IPS-18c (cell line): Measurements from ENCODE around the gene SH3RF2.
"Not testable (repeated sequence)": the region's sequence is repeated elsewhere in the genome, so short reads cannot be mapped to it uniquely, and the experiment has no call there.

Experiments
- H3K4me3 ChIP-seq: 2 replicates; pipeline ENCODE4 v1.7.0; 2013; ENCODE audit warnings: low read depth, mild to moderate bottlenecking, low read length, moderate library complexity; ENCODE audit not compliant: insufficient read depth
- H3K9me3 ChIP-seq: one replicate; pipeline ENCODE4 v1.6.1; 2013; ENCODE audit warnings: mild to moderate bottlenecking, low read length, moderate library complexity; ENCODE audit not compliant: control insufficient read depth, insufficient read depth

Gene SH3RF2

GRCh38 chr5:145936401-145937131 lies at the start of gene SH3RF2:
SH3RF2 (plus strand) TSS chr5:145936578; CDS start chr5:145937929, 1,351 bp downstream.
- H3K9me3 ChIP-seq: no peaks in the 10 kb centered on the region
- H3K4me3 ChIP-seq: peak within 1 kb of the TSS; percentile 2; the same call in 1 of the 2 replicates

DNA sequence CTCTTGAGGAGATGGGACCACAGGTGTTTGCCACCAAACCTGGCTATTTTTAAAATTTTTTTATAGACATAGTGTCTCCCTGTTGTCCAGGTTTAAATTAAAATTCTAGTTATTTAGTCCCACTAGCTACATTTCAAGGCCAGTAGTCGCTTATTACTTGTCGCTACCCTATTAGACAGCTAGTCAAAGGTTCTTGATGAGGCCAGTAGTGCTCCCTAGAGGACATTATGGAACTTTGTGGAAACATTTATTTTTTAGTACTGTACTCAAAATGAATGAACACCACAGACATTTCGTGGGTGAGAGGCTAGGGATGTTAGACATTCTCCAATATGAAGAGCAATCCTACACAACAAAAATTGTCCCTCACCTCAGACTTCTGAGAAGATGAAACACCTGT lies 49.2 kb upstream of the SH3RF2 start:
- peaks cover 4% of the 10 kb centered on the region for H3K9me3 ChIP-seq
- H3K4me3 ChIP-seq: no peak overlapping the region

DNA sequence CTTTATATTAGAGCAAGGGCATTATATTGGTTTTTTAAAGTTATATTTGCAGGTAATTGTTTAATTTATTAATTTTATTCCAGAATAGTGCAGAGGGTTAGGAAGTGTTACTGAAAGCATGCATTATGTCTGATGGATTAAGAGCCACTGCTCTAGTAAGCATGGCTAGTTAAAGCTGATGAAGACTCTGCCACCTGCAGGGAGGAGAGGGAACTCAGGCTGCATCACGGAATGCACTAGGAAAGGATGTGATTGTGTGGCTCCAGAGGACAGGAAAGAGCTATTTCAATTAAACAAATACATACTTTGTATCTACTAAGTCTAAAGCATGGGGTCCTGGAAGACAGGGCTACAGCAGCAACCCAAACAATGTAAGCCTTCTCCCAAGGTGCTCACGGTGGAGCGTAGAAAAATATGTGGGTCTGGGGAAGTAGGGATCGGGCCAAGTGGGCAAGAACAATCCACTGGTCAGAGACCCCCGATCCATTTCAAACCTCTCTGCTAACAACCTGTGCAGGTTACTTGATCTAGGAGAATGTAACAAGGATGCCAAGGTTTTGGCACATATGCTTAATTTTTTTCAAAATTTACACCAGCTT lies 48.3 kb upstream of the SH3RF2 start:
- H3K4me3 ChIP-seq: no peak overlapping the region
- H3K9me3 ChIP-seq: peaks cover 4% of the 10 kb centered on the region

GRCh38 chr5:145889611-145890010 lies 46.8 kb upstream of the SH3RF2 start:
- H3K9me3 ChIP-seq: peaks cover 4% of the 10 kb centered on the region
- no peak overlapping the region for H3K4me3 ChIP-seq

DNA sequence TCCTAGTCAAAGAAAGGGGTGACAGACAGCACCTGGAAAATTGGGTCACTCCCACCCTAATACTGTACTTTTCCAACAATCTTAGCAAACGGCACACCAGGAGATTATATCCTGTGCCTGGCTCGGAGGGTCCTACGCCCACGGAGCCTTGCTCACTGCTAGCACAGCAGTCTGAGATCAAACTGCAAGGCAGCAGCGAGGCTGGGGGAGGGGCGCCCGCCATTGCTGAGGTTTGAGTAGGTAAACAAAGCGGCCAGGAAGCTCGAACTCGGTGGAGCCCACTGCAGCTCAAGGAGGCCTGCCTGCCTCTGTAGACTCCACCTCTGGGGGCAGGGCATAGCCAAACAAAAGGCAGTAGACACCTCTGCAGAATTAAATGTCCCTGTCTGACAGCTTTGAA lies 45.0 kb upstream of the SH3RF2 start:
- not testable (repeated sequence) for H3K4me3 ChIP-seq, H3K9me3 ChIP-seq

- Histone ChIP-seq H3K4me3 (no peak overlapping the region), H3K9me3 (no peaks in the 10 kb centered on the region)
These were observed 38.2 kb upstream of the SH3RF2 start for GRCh38 chr5:145898171-145898570.

GRCh38 chr5:145902421-145902820 lies 34.0 kb upstream of the SH3RF2 start:
- Histone ChIP-seq H3K9me3 (no peaks in the 10 kb centered on the region), H3K4me3 (no peak overlapping the region)

- Histone ChIP-seq H3K9me3 (peaks cover 2% of the 10 kb centered on the region), H3K4me3 (no peak overlapping the region)
These were observed 33.3 kb upstream of the SH3RF2 start for GRCh38 chr5:145903113-145903512.

GRCh38 chr5:145903867-145904266 lies 32.5 kb upstream of the SH3RF2 start:
- H3K9me3 ChIP-seq: peaks cover 2% of the 10 kb centered on the region
- H3K4me3 ChIP-seq: no peak overlapping the region

DNA sequence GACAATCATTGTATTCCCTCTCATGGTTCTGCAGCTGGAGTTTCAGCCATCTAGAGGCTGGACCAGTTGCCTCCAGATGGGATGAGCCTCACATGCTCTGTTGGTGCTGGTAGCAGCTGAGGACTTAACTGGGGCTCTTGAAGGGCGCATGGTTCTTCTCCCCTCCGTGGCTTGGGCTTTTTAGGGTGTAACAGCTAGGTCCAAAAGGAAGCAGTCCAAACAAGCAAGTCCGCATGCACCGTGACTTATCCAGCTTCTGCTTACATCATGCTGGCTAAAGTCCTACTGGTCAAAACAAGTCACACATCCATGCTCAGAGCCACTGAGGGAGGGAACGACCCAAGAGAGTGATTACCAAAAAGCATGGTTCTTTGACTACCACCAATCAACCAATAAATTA lies 31.6 kb upstream of the SH3RF2 start:
- no peak overlapping the region for H3K4me3 ChIP-seq
- peaks cover 2% of the 10 kb centered on the region for H3K9me3 ChIP-seq

- peaks cover 2% of the 10 kb centered on the region for H3K9me3 ChIP-seq
- no peak overlapping the region for H3K4me3 ChIP-seq
These were observed 30.0 kb upstream of the SH3RF2 start for GRCh38 chr5:145906401-145906800.

DNA sequence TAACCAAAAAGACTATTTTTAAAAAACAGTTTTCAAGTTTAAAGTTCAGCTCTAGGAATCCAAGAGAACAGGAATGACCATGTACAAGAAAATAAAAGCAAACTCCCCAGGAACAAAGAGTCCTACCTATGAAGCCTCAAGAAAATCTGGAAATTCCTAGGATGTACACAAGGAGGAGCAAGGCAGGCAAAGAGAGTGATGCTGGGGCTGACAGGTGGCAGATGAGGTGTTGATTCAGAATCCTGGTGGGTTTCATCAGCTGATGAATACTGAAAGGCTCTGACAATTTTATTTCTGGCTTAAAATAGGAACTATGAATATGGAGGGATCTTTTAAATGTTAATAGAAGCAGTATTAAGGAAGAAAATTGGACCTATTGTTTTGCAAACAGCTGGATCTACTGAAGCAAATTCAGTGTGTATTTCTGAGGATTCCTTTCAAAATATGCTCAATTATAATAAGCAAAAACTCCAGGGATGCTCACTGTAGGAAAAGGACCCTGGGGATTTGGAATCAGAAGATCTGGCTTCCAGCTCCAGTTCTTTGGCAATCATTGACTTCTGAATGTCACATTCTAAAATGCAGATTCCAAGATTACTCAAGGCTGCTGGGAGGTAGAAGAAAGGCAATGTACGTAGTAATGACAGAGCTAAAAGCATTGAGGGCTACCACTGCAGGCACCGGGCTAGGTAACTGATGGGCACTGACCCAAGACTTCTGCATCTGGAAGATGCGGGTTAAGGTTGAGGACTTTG lies 28.0 kb upstream of the SH3RF2 start:
- peaks cover 2% of the 10 kb centered on the region for H3K9me3 ChIP-seq
- no peak overlapping the region for H3K4me3 ChIP-seq

GRCh38 chr5:145911164-145911563 lies 25.2 kb upstream of the SH3RF2 start:
- peaks cover 2% of the 10 kb centered on the region for H3K9me3 ChIP-seq
- no peak overlapping the region for H3K4me3 ChIP-seq

- Histone ChIP-seq H3K9me3 (peaks cover 2% of the 10 kb centered on the region), H3K4me3 (no peak overlapping the region)
These were observed 24.4 kb upstream of the SH3RF2 start for GRCh38 chr5:145912019-145912418.

GRCh38 chr5:145912594-145912993 lies 23.8 kb upstream of the SH3RF2 start:
- no peak overlapping the region for H3K4me3 ChIP-seq
- H3K9me3 ChIP-seq: peaks cover 2% of the 10 kb centered on the region

DNA sequence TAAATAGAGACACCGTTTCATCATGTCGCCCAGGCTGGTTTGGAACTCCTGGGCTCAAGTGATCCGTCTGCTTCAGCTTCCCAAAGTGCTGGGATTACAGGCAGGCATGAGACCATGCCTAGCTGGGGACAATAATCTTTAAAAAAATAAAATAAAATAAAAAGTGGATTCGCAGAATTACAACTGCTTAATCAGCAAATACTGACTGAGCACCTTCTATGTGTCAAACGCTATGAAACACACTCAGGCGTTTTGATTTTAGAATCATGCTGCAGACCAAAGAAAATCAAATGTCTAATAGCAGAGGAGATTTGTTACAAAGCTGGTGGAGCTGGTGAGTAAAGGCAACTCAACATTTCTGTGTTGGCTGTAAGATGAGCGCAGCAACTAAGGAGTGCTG lies 22.7 kb upstream of the SH3RF2 start:
- H3K9me3 ChIP-seq: no peaks in the 10 kb centered on the region
- H3K4me3 ChIP-seq: no peak overlapping the region

DNA sequence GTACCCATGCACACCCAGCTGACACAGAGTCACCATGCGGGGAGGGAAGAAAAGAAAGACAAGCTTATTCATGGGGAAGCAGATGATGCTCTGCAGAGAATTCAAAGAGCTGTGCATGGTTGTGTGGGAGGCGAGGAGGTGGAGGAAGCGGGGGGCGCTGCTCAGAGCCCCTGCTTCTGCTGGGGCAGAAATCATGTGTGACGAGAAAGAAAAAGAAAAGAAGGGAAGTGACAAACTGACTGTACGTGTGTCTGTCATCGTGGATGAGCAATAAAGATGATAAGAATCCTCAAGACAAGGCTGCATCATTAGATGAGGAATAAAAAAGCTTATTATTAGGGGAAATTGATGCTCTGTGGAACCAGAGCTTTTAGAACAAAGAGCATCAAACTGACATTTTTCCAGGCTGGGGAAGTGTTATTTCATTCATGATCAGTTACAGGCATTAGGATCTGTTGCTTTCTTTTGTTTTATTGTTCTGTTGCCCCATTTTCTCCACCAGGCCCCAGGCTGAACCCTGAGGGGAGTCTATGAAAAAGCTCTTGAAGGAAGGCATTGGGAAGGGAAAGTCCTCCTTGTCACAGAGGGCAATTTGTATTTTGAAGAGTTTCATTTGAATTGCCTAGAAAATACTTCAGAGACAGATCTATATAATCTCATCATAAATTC lies 20.3 kb upstream of the SH3RF2 start:
- no peak overlapping the region for H3K4me3 ChIP-seq
- H3K9me3 ChIP-seq: no peaks in the 10 kb centered on the region

DNA sequence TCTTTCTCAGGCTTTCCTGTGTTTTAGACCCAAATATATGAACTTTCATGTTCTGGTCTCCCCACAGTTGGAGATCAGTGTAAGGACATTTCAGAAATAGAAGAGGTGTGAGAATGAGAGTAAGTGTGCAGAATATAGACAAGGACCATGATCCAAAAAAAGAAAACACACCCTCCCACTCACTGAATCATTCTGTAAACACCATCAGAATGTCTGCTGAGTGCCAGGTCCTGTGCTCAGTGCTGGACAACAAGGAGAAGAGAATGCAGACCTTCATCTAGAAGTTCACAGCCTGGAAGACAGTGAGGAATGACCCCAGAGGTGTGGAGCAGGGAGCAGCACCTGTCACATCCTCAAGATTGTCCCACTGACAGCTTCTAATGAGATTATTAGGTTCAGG lies 19.1 kb upstream of the SH3RF2 start:
- Histone ChIP-seq H3K9me3 (peaks cover 2% of the 10 kb centered on the region), H3K4me3 (no peak overlapping the region)
